ENCODE results near the gene CYP2A13. TPM values are rescaled to one million over a fixed set of nuclear protein-coding genes. Genes with fewer than 3 reads are reported as not detected.
A peak's percentile ranks its signal among the peaks of the same experiment; 100 is the strongest.
"Not testable (repeated sequence)": the region's sequence is repeated elsewhere in the genome, so short reads cannot be mapped to it uniquely, and the experiment has no call there.

CYP2A13 gene
- total RNA-seq, 1 donor from 2014 or later = not detected

DNA sequence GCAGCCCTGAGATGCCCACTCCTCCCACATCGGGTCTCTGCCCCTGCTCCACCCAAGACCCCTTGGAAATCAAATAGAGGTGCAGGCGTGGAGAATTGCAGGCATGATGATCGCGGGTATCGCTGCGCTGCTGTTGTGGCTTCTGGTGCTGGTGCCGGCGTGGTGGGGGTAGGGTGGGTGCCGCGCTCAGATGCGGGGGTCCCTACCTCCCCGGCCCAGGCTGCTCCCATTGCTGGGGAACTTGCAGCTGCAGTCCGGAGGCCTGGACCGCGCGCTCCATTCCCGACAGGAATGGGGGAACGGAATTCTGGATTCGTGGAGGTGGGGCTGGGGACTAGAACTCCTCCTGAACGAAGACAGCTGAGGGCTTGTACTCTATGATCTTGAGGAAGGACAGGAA, 46.4 kb downstream of the CYP2A13 start:
- no peak for TF ChIP-seq CTCF (IDR thresholded peaks at IDR 0.05; ENCODE audit: insufficient read depth, low read length, severe bottlenecking)
- DNase-seq (ENCODE audit: low read depth) = no peak
- FAIRE-seq = no peak
- H3K36me3 ChIP-seq (ENCODE audit: control insufficient read depth, insufficient read depth, low read length) = no peaks in the 10 kb centered on the region
- H3K27me3 ChIP-seq (ENCODE audit: control insufficient read depth, insufficient read depth, low read length) = peaks cover 7% of the 10 kb centered on the region
- no peak overlapping the region for H3K4me3 ChIP-seq (ENCODE audit: low read depth, low read length)

- not testable (repeated sequence) for H3K36me3 ChIP-seq (ENCODE audit: control insufficient read depth, insufficient read depth, low read length); FAIRE-seq; H3K27me3 ChIP-seq (ENCODE audit: control insufficient read depth, insufficient read depth, low read length)
- peak; percentile 36 for DNase-seq (ENCODE audit: low read depth)
- peak overlapping the region; percentile 37 for H3K4me3 ChIP-seq (ENCODE audit: low read depth, low read length)
These were observed 47.4 kb downstream of the CYP2A13 start for GRCh38 chr19:41135390-41136384.

GRCh38 chr19:41136636-41137455, 48.6 kb downstream of the CYP2A13 start:
- DNase-seq (ENCODE audit: low read depth) (no peak), FAIRE-seq (no peak)

GRCh38 chr19:41144403-41144802, 56.2 kb downstream of the CYP2A13 start:
- Histone ChIP-seq H3K4me3 (ENCODE audit: low read depth, low read length) (no peak overlapping the region), H3K27me3 (ENCODE audit: control insufficient read depth, insufficient read depth, low read length) (no peaks in the 10 kb centered on the region), H3K36me3 (ENCODE audit: control insufficient read depth, insufficient read depth, low read length) (no peaks in the 10 kb centered on the region)
- peak; percentile 86 for TF ChIP-seq CTCF (IDR thresholded peaks at IDR 0.05; ENCODE audit: insufficient read depth, low read length, severe bottlenecking)
- DNase-seq (ENCODE audit: low read depth) (peak; percentile 73), FAIRE-seq (no peak)

More at GRCh38 chr19:41136636-41137455, 48.6 kb downstream of the CYP2A13 start:
- TF ChIP-seq CTCF (IDR thresholded peaks at IDR 0.05; ENCODE audit: insufficient read depth, low read length, severe bottlenecking) = no peak
- Histone ChIP-seq H3K36me3 (ENCODE audit: control insufficient read depth, insufficient read depth, low read length) (no peaks in the 10 kb centered on the region), H3K27me3 (ENCODE audit: control insufficient read depth, insufficient read depth, low read length) (peaks cover 7% of the 10 kb centered on the region), H3K4me3 (ENCODE audit: low read depth, low read length) (no peak overlapping the region)

Other genes with a start within 250 kb of the CYP2A13 start
- gene CYP2A6, start 238.0 kb upstream of the CYP2A13 start, total RNA-seq = not detected in 2 replicates
- not detected in 2 replicates for gene CYP2A7, start 206.2 kb upstream of the CYP2A13 start, total RNA-seq
- gene CYP2B6, start 97.2 kb upstream of the CYP2A13 start, total RNA-seq = not detected in 2 replicates
- gene CYP2F1, start 26.0 kb downstream of the CYP2A13 start, total RNA-seq = not detected in 2 replicates
- 13.3 and 23.4 TPM in 2 replicates for gene CYP2S1, start 104.8 kb downstream of the CYP2A13 start, total RNA-seq
- 19.5 and 23.7 TPM in 2 replicates for gene AXL, start 130.8 kb downstream of the CYP2A13 start, total RNA-seq
- gene HNRNPUL1, start 175.9 kb downstream of the CYP2A13 start, total RNA-seq = 41.9 and 43.5 TPM in 2 replicates
- gene CCDC97, start 221.7 kb downstream of the CYP2A13 start, total RNA-seq = 7.9 and 12.9 TPM in 2 replicates

All from bronchial epithelial cell (primary cell).